Stimulated activated CD8-positive, alpha-beta memory T cell treated with anti-CD3 and anti-CD28 coated beads, Interleukin-15, amount 100 ng/mL, for 1 hour (primary cell): Measurements from ENCODE around the gene PCLAF.

ENCODE experiments used
- DNase-seq: peaks from one replicate; pipeline ENCODE4 v3.0.0-alpha.2; 2020; ENCODE audit warnings: low read depth

The PCLAF gene

GRCh38 chr15:64315216-64315615 lies 66.0 kb downstream of the PCLAF start:
- no peak for DNase-seq

- DNase-seq: no peak
Observed at GRCh38 chr15:64314456-64314855, 66.8 kb downstream of the PCLAF start.
